H9 (cell line): ENCODE data around the gene CLIP3. TPM values are rescaled to one million over a fixed set of nuclear protein-coding genes. Genes with fewer than 3 reads are reported as not detected.

Experiments used
- DNase-seq: peaks from one replicate; pipeline ENCODE4 v3.0.0-alpha.2; 2017
- H2AFZ ChIP-seq: one replicate; pipeline ENCODE4 v1.6.1; 2013; ENCODE audit warnings: mild to moderate bottlenecking, low read length, control low read depth, moderate library complexity
- H2AK5ac ChIP-seq: 2 replicates; pipeline ENCODE4 v1.6.1; 2013; ENCODE audit warnings: low read length, control low read depth, mixed read lengths; ENCODE audit not compliant: insufficient read length
- H2BK120ac ChIP-seq: one replicate; pipeline ENCODE4 v1.6.1; 2013; ENCODE audit warnings: low read depth, mild to moderate bottlenecking, low read length, control low read depth, inconsistent platforms; ENCODE audit not compliant: poor library complexity, severe bottlenecking
- H2BK12ac ChIP-seq: 2 replicates; pipeline ENCODE4 v1.6.1; 2013; ENCODE audit warnings: low read length, control low read depth, mixed read lengths, low read depth; ENCODE audit not compliant: insufficient read length
- H2BK15ac ChIP-seq: 2 replicates; pipeline ENCODE4 v1.6.1; 2013; ENCODE audit warnings: low read depth, low read length, control low read depth
- H2BK20ac ChIP-seq: one replicate; pipeline ENCODE4 v1.6.1; 2013; ENCODE audit warnings: low read depth, mild to moderate bottlenecking, low read length, control low read depth, inconsistent platforms; ENCODE audit not compliant: poor library complexity, severe bottlenecking
- H2BK5ac ChIP-seq: 2 replicates; pipeline ENCODE4 v1.6.1; 2013; ENCODE audit warnings: low read length, control low read depth, mixed read lengths; ENCODE audit not compliant: insufficient read length
- H3K14ac ChIP-seq: 2 replicates; pipeline ENCODE4 v1.6.1; 2013; ENCODE audit warnings: low read length, control low read depth; ENCODE audit not compliant: insufficient read depth
- H3K18ac ChIP-seq: 2 replicates; pipeline ENCODE4 v1.6.1; 2013; ENCODE audit warnings: low read depth, mild to moderate bottlenecking, mixed read lengths, low read length, control low read depth; ENCODE audit not compliant: insufficient read length
- H3K23ac ChIP-seq: 2 replicates; pipeline ENCODE4 v1.6.1; 2013; ENCODE audit warnings: low read length, control low read depth, mixed read lengths, low read depth; ENCODE audit not compliant: insufficient read length
- H3K23me2 ChIP-seq: 2 replicates; pipeline ENCODE4 v1.6.1; 2013; ENCODE audit warnings: low read depth, mild to moderate bottlenecking, mixed read lengths, low read length, control low read depth; ENCODE audit not compliant: insufficient read length, poor library complexity, severe bottlenecking
- H3K27ac ChIP-seq: 2 replicates; pipeline ENCODE4 v1.5.1; 2013; ENCODE audit warnings: low read length, control low read depth, mixed read lengths, low read depth; ENCODE audit not compliant: insufficient read length
- H3K27me3 ChIP-seq: 2 replicates; pipeline ENCODE4 v1.6.1; 2013; ENCODE audit warnings: low read length, control low read depth, inconsistent platforms; ENCODE audit not compliant: insufficient read depth
- H3K4ac ChIP-seq: 2 replicates; pipeline ENCODE4 v1.6.1; 2013; ENCODE audit warnings: low read depth, mild to moderate bottlenecking, control low read depth, inconsistent platforms, low read length, moderate library complexity
- H3K4me1 ChIP-seq: 2 replicates; pipeline ENCODE4 v1.6.1; 2013; ENCODE audit warnings: low read length, control low read depth, inconsistent platforms; ENCODE audit not compliant: insufficient read depth
- H3K4me2 ChIP-seq: 2 replicates; pipeline ENCODE4 v1.6.1; 2013; ENCODE audit warnings: low read length, control low read depth, mixed read lengths; ENCODE audit not compliant: insufficient read length, insufficient read depth
- H3K56ac ChIP-seq: 2 replicates; pipeline ENCODE4 v1.6.1; 2013; ENCODE audit warnings: low read depth, mild to moderate bottlenecking, mixed read lengths, low read length, control low read depth; ENCODE audit not compliant: insufficient read length
- H3K79me1 ChIP-seq: 2 replicates; pipeline ENCODE4 v1.6.1; 2013; ENCODE audit warnings: low read depth, mild to moderate bottlenecking, moderate library complexity, low read length, control low read depth, inconsistent platforms; ENCODE audit not compliant: insufficient read depth, poor library complexity, severe bottlenecking
- H3K79me2 ChIP-seq: 2 replicates; pipeline ENCODE4 v1.6.1; 2013; ENCODE audit warnings: low read length, control low read depth, inconsistent platforms; ENCODE audit not compliant: insufficient read depth
- H3K9ac ChIP-seq: 2 replicates; pipeline ENCODE4 v1.6.1; 2013; ENCODE audit warnings: low read length, control low read depth, mixed read lengths; ENCODE audit not compliant: insufficient read length; ENCODE audit errors: extremely low read depth
- H3K9me3 ChIP-seq: one replicate; pipeline ENCODE4 v1.6.1; 2013; ENCODE audit warnings: low read depth, low read length, inconsistent platforms; ENCODE audit not compliant: control insufficient read depth
- H3T11ph ChIP-seq: one replicate; pipeline ENCODE4 v1.6.1; 2013; ENCODE audit warnings: mild to moderate bottlenecking, low read length, control low read depth, inconsistent platforms
- H4K20me1 ChIP-seq: one replicate; pipeline ENCODE4 v1.6.1; 2013; ENCODE audit not compliant: control insufficient read depth, insufficient read length, insufficient read depth
- H4K5ac ChIP-seq: 2 replicates; pipeline ENCODE4 v1.6.1; 2013; ENCODE audit warnings: low read depth, mild to moderate bottlenecking, mixed read lengths, low read length, control low read depth; ENCODE audit not compliant: insufficient read length
- H4K8ac ChIP-seq: replicated peaks from 2 replicates; pipeline ENCODE4 v1.6.1; 2013; ENCODE audit warnings: low read length, control low read depth, mixed read lengths, low read depth; ENCODE audit not compliant: insufficient read length
- H4K91ac ChIP-seq: 2 replicates; pipeline ENCODE4 v1.6.1; 2013; ENCODE audit warnings: low read depth, mild to moderate bottlenecking, moderate library complexity, mixed read lengths, low read length, control low read depth; ENCODE audit not compliant: insufficient read length
- H3K27ac Mint-ChIP-seq, 3 experiments: 2 replicates in 2 of 3; 3 replicates in 1 of 3; pipeline ENCODE4 v1.8.0; 2020 to 2021; ENCODE audit warnings: mixed read lengths in 3 of 3, mild to moderate bottlenecking in 1 of 3, moderate library complexity in 1 of 3
- H3K27me3 Mint-ChIP-seq: 2 replicates; pipeline ENCODE4 v1.8.0; 2021; ENCODE audit warnings: low read depth, mild to moderate bottlenecking, moderate library complexity, mixed read lengths
- H3K36me3 Mint-ChIP-seq, 3 experiments: 2 replicates in 2 of 3; 3 replicates in 1 of 3; pipeline ENCODE4 v1.8.0; 2020 to 2021; ENCODE audit warnings: low read depth in 3 of 3, mixed read lengths in 3 of 3; ENCODE audit not compliant: insufficient read depth in 1 of 3
- H3K4me1 Mint-ChIP-seq, 2 experiments: 2 replicates each; pipeline ENCODE4 v1.8.0; 2020; ENCODE audit warnings: mixed read lengths in 2 of 2
- H3K4me3 Mint-ChIP-seq, 2 experiments: 2 replicates in 1 of 2; 3 replicates in 1 of 2; pipeline ENCODE4 v1.8.0; 2020 to 2021; ENCODE audit warnings: mild to moderate bottlenecking in 2 of 2, mixed read lengths in 2 of 2, moderate library complexity in 1 of 2
- H3K9me3 Mint-ChIP-seq, 2 experiments: 2 replicates in 1 of 2; 3 replicates in 1 of 2; pipeline ENCODE4 v1.8.0; 2020; ENCODE audit warnings: mild to moderate bottlenecking in 2 of 2, mixed read lengths in 2 of 2, moderate library complexity in 1 of 2
- CTCF ChIP-seq: fragments of 200-600 bp; sonication (generic); conservative IDR thresholded peaks from 3 replicates; pipeline ENCODE4 v1.8.0; 2021; ENCODE audit warnings: antibody characterized with exemption, mild to moderate bottlenecking
- WGBS: extraction: QIAGEN DNeasy Blood & Tissue Kit; methylation state at CpG from one replicate; pipeline ENCODE4 v1.1.7; 2013; ENCODE audit warnings: missing lambda C conversion rate, low lambda C conversion rate, mixed read lengths; ENCODE audit not compliant: insufficient read length; ENCODE audit errors: extremely low coverage; 5-methylcytosine and 5-hydroxymethylcytosine counted together
- total RNA-seq: library from RNA; stranded (reverse); gene quantifications from 2 replicates; pipeline ENCODE4 v1.2.1, GENCODE V29; 2021

CLIP3 gene
- total RNA-seq, 1 experiment from 2014 or later: 19.7 TPM

DNA sequence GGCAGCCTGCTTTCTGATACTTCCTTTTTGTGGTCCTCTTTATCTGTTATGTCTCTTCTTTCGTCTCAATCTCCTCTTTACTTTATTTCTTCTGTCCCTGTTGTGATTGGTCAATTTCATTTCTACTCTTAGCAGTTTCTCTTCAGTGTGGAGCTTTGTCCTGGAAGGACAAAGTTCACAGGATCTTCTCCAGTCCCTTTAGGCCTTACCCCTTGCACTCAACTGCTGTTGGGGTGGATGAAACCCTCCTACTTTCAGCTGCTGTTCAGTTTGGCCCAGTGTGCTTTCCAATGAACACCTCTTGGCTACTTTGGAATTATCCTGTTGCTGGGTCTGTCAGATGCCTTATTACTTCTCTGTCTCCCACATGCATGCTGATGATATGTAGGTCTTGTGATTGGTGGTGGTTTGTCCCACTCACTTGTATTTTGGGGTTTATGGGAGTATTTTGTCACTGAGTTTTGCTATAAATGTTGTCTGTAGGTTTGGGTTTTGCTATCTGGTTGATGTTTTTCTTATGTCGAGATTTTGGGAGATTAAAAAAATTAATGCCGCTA, 46.8 kb upstream of the CLIP3 start:
- Histone ChIP-seq H3K27ac (no peak overlapping the region), H3K9ac (no peak overlapping the region)
- TF ChIP-seq CTCF: no peak

More for the DNA sequence above, 46.8 kb upstream of the CLIP3 start:
- Histone ChIP-seq H3K79me1 (no peaks in the 10 kb centered on the region), H2BK20ac (no peak overlapping the region), H2AK5ac (no peak overlapping the region), H4K20me1 (peaks cover 2% of the 10 kb centered on the region), H3K4me1 (no peaks in the 10 kb centered on the region), H4K5ac (no peak overlapping the region), H3K4ac (no peak overlapping the region), H2BK120ac (no peak overlapping the region), H3T11ph (no peak overlapping the region), H2AFZ (no peak overlapping the region), H3K79me2 (no peaks in the 10 kb centered on the region), H2BK5ac (no peak overlapping the region), H3K56ac (no peak overlapping the region), H2BK15ac (no peak overlapping the region), H3K4me2 (no peak overlapping the region), H3K9me3 (no peaks in the 10 kb centered on the region), H4K91ac (no peak overlapping the region), H3K23me2 (no peaks in the 10 kb centered on the region), H3K18ac (no peak overlapping the region), H3K23ac (no peak overlapping the region), H4K8ac (no peak overlapping the region), H3K14ac (no peak overlapping the region), H2BK12ac (no peak overlapping the region), H3K27me3 (no peaks in the 10 kb centered on the region)
- Mint-ChIP-seq H3K27ac (peak overlapping the region in 1 of 3 experiments; percentile 13; a peak in 2 of 7 replicates), H3K27me3 (no peaks in the 10 kb centered on the region), H3K9me3 (no peaks in the 10 kb centered on the region), H3K4me3 (no peak overlapping the region), H3K36me3 (peaks cover 46 to 74% (median 67%) of the 10 kb centered on the region in 3 experiments; a peak in 6 of 7 replicates), H3K4me1 (no peaks in the 10 kb centered on the region)
- WGBS: no CpG with 5 or more reads among the region's 3 CpGs
- DNase-seq: no peak
